A673 (cell line): ENCODE data around the gene TBC1D22A.

ENCODE experiments used
- EZH2 ChIP-seq: fragments of 200-600 bp; sonication (generic); IDR thresholded peaks from 2 replicates; pipeline ENCODE4 v1.6.1; 2017; ENCODE audit warnings: borderline replicate concordance, low read depth, mild to moderate bottlenecking, mixed read lengths, antibody characterized with exemption, low read length; ENCODE audit not compliant: poor library complexity, severe bottlenecking
- TF ChIP-seq, protein P1 (sequence below): fragments of 300-800, 200-600 bp; sonication (generic); conservative IDR thresholded peaks from 2 replicates; pipeline ENCODE4 v1.5.1; 2017; ENCODE audit warnings: low read depth, mild to moderate bottlenecking, antibody characterized with exemption, low read length, moderate library complexity, mixed read lengths

DNA sequence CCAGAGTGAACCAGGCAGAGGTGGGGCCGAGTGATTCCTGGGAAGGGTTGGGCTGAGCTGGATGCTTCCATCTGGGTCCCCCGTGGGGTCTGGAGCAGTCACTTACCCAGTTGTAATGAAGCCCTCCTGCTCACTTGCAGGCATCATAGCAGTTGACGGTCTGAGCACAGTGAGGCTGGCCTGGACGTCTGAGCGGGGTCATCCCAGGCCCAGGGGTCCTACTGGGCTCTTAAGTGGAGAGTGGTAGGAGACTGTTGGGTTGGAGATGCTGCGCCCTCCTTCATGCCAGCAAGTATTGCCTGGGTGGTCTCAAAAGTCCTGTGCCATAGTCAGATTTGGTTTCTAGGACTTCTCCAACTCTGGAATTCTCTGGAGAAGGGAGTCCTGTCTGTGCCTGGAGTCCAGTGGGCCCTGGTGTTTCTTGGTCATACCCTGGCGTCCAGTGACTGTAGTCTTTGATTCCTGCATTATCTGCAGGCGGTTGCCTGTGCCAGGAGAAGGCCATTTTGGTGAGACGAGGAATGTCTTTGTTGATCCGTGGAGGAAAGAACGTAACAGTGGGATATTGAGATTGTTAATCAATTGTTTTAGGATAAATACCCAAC, 82.3 kb downstream of the TBC1D22A start:
- TF ChIP-seq, protein P1, sequence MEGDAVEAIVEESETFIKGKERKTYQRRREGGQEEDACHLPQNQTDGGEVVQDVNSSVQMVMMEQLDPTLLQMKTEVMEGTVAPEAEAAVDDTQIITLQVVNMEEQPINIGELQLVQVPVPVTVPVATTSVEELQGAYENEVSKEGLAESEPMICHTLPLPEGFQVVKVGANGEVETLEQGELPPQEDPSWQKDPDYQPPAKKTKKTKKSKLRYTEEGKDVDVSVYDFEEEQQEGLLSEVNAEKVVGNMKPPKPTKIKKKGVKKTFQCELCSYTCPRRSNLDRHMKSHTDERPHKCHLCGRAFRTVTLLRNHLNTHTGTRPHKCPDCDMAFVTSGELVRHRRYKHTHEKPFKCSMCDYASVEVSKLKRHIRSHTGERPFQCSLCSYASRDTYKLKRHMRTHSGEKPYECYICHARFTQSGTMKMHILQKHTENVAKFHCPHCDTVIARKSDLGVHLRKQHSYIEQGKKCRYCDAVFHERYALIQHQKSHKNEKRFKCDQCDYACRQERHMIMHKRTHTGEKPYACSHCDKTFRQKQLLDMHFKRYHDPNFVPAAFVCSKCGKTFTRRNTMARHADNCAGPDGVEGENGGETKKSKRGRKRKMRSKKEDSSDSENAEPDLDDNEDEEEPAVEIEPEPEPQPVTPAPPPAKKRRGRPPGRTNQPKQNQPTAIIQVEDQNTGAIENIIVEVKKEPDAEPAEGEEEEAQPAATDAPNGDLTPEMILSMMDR, result no peak
- no peak for TF ChIP-seq EZH2
